Breast epithelium (tissue), 3 donors: ENCODE results near the gene ADAMTS3.

Source experiments
- POLR2AphosphoS5 ChIP-seq, 3 donors: sonication (generic); formaldehyde crosslinking; IDR thresholded peaks; one replicate each; pipeline ENCODE4 v1.6.1; 2017; ENCODE audit warnings: antibody characterized with exemption in 3 of 3
- TF ChIP-seq, protein P1 (sequence below), 3 donors: fragments of 450-650 bp; IDR thresholded peaks; one replicate each; pipeline ENCODE4 v1.5.1; 2016 to 2017; ENCODE audit warnings: antibody characterized with exemption in 3 of 3, mild to moderate bottlenecking in 3 of 3, moderate library complexity in 3 of 3

DNA sequence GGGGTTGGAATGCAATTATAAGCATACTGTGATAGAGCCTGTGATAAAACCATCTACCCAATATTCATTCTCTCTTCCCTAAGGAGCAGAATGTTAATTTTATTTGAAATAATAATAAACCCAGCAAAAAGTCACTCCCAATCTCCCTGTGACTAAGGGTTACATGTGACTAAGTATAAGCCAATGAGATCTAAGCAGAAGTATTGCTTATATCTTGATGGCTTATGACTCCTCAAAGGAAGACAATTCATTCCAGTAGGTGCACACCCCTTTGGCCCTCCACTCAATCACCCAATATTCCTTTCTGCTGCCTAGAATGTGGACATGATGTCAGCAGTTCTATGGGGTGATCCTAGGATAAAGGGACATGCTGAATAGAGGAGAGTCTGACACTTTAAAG, 224.6 kb downstream of the ADAMTS3 start:
- TF ChIP-seq, protein P1, sequence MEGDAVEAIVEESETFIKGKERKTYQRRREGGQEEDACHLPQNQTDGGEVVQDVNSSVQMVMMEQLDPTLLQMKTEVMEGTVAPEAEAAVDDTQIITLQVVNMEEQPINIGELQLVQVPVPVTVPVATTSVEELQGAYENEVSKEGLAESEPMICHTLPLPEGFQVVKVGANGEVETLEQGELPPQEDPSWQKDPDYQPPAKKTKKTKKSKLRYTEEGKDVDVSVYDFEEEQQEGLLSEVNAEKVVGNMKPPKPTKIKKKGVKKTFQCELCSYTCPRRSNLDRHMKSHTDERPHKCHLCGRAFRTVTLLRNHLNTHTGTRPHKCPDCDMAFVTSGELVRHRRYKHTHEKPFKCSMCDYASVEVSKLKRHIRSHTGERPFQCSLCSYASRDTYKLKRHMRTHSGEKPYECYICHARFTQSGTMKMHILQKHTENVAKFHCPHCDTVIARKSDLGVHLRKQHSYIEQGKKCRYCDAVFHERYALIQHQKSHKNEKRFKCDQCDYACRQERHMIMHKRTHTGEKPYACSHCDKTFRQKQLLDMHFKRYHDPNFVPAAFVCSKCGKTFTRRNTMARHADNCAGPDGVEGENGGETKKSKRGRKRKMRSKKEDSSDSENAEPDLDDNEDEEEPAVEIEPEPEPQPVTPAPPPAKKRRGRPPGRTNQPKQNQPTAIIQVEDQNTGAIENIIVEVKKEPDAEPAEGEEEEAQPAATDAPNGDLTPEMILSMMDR (IDR thresholded peaks at IDR 0.05), result no peak
- no peak for TF ChIP-seq POLR2AphosphoS5 (IDR thresholded peaks at IDR 0.05)
